A549 (cell line): Measurements from ENCODE around the gene EPN2.

Experiments
- EP300 ChIP-seq, 2 experiments: fragments of >200 bp; sonication (Bioruptor Twin); formaldehyde crosslinking; IDR thresholded peaks; 2 replicates in 1 of 2; 3 replicates in 1 of 2; pipeline ENCODE4 v1.6.1; 2016 to 2017
- POLR2A ChIP-seq: IDR thresholded peaks from 2 replicates; pipeline ENCODE4 v1.6.1; 2012; ENCODE audit warnings: mild to moderate bottlenecking, low read length
- USF2 ChIP-seq: fragments of 450-650 bp; IDR thresholded peaks from 2 replicates; pipeline ENCODE4 v1.6.1; 2014; ENCODE audit warnings: antibody characterized with exemption
- TF ChIP-seq, protein P1 (sequence below): fragments of >200 bp; sonication (Bioruptor Twin); formaldehyde crosslinking; IDR thresholded peaks from 3 replicates; pipeline ENCODE4 v1.5.1; 2016
- TF ChIP-seq, protein P2 (sequence below): IDR thresholded peaks from 2 replicates; pipeline ENCODE4 v1.6.1; 2012

- TF ChIP-seq, protein P1, sequence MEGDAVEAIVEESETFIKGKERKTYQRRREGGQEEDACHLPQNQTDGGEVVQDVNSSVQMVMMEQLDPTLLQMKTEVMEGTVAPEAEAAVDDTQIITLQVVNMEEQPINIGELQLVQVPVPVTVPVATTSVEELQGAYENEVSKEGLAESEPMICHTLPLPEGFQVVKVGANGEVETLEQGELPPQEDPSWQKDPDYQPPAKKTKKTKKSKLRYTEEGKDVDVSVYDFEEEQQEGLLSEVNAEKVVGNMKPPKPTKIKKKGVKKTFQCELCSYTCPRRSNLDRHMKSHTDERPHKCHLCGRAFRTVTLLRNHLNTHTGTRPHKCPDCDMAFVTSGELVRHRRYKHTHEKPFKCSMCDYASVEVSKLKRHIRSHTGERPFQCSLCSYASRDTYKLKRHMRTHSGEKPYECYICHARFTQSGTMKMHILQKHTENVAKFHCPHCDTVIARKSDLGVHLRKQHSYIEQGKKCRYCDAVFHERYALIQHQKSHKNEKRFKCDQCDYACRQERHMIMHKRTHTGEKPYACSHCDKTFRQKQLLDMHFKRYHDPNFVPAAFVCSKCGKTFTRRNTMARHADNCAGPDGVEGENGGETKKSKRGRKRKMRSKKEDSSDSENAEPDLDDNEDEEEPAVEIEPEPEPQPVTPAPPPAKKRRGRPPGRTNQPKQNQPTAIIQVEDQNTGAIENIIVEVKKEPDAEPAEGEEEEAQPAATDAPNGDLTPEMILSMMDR = no peak
- TF ChIP-seq POLR2A (no peak), EP300 (IDR thresholded peaks at IDR 0.05) (no peak), USF2 (no peak)
- TF ChIP-seq, protein P2, sequence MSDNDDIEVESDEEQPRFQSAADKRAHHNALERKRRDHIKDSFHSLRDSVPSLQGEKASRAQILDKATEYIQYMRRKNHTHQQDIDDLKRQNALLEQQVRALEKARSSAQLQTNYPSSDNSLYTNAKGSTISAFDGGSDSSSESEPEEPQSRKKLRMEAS = no peak
Observed at GRCh38 chr17:19248928-19249574, 11.9 kb downstream of the EPN2 start.
